Amniotic stem cell (primary cell): ENCODE measurements around the gene AKNA.

Experiments used
- DNase-seq: peaks from one replicate; lab custom pipeline; 2025; lab: John Stamatoyannopoulos, UW

Gene AKNA, protein sequence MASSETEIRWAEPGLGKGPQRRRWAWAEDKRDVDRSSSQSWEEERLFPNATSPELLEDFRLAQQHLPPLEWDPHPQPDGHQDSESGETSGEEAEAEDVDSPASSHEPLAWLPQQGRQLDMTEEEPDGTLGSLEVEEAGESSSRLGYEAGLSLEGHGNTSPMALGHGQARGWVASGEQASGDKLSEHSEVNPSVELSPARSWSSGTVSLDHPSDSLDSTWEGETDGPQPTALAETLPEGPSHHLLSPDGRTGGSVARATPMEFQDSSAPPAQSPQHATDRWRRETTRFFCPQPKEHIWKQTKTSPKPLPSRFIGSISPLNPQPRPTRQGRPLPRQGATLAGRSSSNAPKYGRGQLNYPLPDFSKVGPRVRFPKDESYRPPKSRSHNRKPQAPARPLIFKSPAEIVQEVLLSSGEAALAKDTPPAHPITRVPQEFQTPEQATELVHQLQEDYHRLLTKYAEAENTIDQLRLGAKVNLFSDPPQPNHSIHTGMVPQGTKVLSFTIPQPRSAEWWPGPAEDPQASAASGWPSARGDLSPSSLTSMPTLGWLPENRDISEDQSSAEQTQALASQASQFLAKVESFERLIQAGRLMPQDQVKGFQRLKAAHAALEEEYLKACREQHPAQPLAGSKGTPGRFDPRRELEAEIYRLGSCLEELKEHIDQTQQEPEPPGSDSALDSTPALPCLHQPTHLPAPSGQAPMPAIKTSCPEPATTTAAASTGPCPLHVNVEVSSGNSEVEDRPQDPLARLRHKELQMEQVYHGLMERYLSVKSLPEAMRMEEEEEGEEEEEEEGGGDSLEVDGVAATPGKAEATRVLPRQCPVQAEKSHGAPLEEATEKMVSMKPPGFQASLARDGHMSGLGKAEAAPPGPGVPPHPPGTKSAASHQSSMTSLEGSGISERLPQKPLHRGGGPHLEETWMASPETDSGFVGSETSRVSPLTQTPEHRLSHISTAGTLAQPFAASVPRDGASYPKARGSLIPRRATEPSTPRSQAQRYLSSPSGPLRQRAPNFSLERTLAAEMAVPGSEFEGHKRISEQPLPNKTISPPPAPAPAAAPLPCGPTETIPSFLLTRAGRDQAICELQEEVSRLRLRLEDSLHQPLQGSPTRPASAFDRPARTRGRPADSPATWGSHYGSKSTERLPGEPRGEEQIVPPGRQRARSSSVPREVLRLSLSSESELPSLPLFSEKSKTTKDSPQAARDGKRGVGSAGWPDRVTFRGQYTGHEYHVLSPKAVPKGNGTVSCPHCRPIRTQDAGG (N-terminal part only)

DNA sequence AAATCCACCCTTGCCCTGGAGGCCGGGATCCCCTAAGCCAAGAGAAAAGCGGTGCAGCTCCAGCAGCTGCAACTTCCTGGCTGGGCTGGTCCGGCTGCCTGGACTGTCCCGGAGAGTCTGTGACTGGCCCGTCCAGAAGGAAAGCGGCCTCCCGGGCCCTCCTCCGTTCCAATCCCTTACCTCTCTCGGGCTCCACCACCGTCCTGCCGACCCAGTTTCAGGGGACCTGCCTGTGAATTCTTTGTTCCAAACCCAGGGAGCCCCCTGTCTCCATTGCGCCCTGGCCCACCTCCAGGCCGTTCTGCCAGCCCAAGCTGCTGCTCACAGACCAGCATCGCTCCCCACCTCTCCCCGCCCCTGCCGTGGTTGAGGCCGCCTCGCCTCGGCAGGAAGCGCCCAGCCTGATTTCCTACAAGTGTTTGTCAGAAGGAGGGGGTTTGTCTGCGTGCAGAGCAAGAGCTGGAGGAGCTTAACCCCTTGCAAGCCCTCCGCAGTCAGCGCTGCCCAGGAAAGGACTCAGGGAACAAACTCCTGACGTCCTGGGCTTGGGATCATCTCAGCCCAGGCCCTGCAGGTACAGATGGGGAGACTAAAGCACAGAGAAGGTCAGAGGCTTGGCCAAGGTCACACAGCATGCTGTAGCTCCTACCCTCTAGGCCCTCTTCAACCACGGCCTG lies at the start of gene AKNA:
Gene AKNA (minus strand): TSS at position 303 of the 677 bp plus-strand sequence. CDS start 6,649 bp downstream, outside the sequence.
- DNase-seq = peak; percentile 57

DNA sequence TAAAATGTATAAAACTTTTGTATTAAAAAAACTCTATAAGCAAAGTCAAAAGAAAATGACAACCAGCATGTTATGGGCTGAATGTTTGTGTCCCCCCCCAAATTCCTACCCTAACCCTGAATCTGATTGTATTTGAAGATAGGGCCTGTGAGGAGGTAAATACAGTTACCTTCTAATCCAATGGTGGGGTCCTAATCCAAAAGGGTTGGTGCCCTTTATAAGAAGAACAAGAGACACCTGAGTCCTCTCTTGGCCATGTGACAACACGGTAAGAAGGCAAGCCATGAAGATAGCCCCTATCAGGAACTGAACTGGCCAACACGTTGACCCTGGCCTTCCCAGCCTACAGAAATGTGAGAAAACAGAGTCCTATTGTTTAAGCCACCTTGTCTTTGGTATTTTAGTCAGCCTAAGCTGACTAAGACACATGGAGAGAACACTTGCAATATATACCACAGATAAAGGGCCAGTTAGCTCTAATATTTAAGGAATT lies 49.7 kb upstream of the AKNA start:
- DNase-seq = no peak

DNA sequence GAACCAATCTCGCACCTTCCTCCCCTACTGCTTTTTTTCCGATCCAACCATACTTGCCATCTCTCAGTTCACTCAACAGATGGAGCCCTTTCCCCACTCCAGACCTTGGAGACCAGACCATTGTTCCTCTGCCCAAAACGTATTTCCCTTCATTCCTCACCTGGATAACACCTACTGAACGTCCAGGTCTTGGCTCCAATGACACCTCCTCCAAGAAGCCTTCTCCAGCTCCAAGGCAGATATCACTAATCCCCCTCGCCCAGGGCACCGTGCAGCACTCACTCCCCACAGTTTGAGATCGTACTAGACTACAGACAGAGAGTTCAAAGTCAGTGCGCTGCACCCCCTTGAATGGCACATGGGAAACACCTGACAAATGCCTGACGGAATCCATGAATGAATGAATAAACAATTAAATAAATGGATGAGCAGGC lies 47.1 kb upstream of the AKNA start:
- DNase-seq = no peak

DNA sequence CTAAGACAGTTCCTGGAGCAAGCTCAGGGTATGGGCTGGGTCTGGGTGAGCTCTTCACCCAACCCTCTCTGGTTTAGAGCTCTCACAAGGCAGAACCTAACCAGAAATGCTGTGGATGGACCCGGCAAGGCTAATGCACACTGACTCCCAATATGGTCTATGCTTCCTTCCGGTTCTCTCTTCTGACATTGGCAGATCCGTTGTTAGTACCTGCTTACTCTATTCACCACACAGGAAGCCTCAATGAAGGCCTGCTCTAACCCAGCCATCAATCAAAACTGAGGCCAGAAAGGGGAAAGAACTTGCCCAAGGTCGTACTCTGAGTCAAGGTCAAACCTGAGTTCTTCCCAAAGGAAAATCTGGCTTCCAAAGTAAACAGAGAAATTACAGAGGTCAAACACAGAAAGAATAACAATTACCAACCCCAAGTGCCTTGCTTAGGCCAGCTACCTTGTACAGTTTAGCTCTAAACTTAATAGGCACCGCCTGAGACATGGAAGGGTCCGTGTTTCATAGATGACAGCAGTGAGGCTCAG lies 46.0 kb upstream of the AKNA start:
- DNase-seq = no peak

DNA sequence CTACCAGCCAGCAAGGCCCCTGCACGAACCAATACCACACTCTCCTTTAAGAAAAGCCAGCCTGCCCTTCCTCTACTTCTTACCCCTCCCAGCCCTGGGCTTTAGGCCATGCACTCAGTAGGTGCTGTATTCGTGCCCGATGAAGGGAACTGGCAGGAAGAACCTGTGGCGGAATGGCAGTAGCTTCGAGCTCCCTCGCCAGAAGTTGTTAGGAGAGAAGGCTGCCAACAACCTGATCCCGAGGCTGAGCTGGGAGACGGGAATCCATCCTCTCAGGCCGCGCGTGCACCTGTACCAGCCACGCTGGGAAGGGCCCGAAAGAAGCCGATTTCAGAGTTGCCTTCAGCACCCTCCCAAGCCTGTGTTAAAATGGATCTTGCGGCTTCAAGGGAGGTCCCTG lies 45.3 kb upstream of the AKNA start:
- no peak for DNase-seq

DNA sequence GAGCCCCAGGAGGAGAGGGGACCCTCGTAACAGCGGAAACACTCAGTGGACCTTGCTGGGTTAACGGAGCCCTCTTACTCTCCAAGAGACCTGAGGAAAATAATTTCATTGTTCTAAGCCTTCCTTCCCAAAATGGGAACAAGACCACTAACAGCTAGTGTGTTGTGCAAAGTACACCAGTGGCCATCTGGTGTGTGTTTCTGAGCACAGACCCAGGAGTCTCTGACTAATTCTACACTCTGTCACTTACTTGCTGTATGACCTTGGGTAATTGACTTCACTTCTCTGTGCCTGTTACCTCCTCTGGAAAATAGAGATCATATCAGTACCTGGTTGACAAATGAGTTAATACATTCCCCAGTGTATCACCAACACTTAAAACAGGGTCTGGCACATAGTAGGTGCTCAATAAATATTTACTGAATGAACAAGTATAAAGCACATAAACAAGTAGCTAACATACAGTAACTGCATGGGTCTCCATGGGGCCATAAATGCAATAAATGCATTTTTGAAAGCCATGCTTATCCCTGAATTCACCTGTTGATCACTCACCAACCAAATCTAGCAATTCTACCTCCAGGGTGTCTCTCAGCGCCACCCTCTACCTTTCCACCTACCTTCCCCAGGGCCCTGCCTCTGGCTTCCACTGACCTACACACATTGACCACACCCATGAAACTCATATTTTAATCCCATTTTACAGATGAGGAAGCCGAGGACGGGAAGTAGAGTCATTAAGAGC lies 44.7 kb upstream of the AKNA start:
- DNase-seq = no peak

DNA sequence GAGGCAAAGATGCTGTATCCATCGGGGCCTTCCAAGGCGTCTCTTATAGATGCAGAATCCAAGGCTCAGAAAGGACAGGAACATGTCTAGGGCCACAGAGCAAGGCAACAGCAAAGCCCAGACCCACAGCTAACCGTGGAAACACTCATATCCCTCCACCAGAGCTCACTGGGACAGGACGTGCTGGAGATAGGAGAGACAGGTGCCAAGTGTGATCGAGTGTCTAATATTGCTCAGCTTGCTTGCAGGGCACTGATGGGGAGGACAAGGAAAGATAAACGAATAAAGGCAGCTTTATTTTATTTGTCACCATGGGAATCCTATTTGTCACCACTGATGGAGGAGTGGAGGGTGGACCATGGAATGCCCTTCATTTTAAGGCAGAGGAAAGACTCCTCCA lies 44.0 kb upstream of the AKNA start:
- DNase-seq = no peak

DNA sequence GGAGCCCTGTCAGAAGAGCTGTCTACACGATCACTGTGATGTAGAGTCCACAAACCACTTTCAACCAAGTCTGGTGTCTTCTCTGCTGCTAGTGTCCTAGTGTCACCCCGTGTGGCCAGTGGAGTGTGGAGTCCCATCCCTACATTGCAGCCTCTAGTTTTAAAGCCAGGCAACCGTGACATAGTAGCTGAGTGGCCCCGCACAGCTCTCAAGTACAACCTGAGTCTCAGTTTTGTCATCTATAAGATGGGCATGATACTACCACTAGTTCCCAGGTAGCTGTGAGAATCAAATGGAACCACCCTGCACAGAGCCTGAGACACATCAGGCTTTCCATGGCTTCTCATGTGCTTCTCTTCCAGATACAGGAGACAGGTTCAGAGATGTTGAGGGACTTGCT lies 43.2 kb upstream of the AKNA start:
- no peak for DNase-seq

DNA sequence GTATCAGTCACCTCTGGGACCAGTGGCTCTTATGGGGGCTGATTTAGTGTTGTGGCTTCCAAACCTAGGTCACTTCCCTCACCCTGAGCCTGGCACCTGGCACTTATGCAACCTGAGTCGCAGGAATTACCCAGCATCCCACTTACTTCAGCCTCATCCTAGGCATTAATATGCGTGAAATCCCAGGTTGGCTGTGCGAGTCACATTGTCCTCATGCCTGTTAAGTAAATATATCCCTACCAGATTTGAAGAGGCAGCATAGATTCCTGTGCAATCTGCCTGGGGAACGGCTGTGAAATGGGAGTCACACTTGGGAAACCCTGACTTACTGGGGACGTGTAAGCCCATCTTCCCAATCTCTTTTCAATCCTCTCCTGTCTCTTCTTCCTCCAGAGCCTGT lies 42.7 kb upstream of the AKNA start:
- no peak for DNase-seq

DNA sequence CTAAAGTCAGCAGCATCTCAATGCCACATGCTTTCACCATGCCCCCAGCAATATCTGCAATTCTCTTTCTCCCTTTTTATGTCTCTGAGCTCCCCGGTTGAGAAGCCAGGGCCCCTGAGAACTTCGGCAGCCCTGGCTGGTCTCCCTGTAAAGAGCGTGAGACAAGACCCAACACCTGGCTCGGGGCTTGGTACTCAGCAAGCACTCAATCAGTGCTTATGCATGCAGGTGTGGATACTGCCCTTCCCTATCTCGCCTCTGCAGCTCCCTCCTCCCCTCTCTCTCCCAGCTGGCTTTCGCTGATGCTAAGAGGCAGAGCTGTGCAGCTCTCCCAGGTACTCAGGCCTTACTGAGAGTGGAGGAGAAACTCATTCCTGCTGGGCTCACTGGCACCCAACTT lies 41.7 kb upstream of the AKNA start:
- DNase-seq = no peak

DNA sequence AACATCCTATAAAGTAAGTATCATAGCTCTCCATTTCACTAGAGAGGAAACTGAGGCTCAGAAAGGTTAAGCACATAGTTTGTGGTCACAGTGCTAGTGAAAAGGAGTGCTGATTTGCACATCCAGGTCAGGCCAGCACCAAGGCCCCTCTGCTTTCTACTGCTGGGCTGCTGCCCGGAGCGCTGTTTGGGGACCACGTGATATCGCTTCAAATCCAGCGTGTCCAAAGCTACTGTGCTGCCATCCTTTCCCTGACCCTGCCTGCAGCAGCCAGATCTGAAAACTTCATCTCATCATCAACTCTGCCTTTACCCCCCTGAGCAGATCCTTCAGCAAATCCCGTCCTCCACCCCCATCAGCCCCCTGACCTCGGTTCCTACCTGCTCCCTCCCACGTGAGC lies 40.7 kb upstream of the AKNA start:
- no peak for DNase-seq

DNA sequence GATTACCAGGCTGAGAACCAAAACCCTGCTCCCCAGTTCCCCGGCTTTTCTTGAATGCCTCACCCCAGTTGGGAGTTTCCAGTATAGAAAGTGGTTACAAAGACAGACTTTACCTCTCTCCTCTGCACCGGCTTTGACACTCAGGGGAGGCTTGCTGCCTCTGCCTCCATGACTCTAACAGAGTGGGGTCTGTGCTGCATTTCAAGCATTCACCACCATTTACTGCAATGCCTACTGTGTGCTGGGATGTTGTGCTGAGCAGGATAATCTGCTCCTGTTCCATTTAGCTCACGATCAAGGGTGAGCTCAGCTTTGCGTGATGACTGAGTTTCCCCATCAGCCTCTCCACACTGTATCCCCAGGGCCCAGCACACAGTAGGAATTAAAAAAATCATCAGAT lies 39.9 kb upstream of the AKNA start:
- no peak for DNase-seq

DNA sequence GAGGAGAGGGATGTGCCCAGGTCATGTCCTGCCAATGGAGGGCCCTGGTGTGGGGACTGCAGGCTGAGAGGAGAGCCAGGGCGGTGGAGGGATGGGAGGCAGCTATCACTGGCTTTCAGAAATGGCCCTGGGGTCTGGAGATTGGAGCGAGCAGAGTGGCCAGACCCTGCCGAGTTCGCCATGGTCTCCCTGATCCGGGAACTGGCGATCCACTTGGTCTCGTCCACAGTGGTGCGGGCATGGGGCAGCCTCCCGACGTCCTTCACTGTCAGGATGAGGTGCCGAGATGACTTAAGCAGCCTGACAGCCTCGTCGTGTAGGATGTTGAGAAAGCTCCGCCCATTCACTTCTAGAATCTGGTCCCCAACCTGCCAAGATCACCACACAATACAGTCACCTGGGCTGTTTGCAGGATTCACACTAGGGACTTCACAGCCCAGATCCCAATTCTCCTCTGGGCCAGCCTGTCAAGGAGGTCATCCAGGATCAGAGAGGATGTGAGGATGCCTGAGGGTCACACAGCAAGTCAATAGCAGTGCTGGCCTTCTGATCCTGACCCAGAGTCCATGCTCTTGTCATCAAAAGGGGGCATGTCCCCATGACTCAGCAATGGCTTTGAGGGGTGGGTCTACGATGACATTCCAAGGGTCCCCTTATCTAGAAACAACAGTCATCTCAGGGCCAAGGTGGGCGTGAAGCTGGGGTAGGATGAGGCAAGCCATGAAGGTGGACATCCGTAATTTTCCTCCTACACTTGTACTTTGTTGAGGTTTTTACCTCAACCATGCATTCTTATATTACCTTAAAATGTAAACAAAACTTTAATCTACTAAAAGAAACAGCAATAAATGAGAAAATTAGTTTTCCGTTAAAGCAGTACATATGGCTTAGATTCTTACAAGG lies 38.5 kb upstream of the AKNA start:
- DNase-seq = no peak

DNA sequence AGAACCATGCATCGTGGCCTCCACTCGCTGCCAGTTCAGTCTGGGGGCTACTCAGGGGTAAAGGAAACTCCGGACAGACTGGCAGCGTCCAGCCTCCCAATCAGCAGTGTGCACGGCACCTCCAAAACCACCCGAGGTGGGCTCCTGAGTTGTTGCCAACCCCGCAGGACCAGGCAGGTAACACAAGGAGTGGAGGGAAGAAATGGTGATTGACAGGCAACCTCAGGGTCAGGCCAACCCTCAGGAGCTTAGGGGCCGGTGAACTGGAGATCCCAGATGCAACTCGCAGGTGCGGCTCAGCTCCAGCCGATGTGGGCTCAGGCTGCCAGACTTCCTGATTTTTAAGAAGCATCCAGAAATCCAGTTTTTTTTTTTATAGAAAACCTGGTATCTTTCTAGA lies 37.3 kb upstream of the AKNA start:
- DNase-seq = no peak

DNA sequence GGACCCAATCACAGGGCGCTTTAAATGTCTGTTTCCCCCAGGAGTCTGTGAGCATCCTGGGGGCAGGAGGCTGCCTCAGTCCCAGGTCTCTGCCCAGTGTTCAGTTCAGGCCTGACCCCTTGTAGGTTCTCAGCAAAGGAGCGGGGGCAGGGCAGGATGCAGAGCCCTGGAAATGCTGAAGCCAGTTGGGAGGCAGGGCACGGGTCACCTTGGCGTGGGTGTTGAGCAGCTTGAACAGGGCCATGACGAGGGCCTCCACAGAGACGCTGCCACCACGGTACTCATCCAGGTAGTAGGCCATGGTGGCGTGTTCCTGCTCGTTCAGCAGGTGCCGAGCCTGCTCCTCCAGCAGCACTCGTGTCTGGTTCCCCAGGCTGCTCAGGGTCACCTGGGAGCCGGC lies 36.3 kb upstream of the AKNA start:
- no peak for DNase-seq

DNA sequence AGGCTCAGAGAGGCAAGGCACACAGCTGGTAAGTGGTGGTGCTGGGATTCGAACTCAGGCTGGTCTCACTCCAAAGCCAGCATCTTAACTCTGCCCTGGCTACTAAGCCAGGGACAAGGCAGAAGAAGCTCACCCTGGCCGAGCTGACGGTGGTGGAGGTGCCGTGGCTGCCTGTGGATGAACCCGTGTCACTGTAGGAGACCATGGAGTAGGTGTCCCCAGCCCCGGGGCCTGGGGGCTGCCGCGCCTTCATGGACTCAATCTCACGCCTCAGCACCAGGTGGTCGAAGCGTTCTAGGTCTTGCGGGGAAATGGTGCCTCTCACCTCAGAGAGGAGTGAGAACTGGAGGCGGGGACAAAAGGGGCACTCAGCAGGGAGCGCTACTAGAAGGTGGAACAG lies 35.4 kb upstream of the AKNA start:
- no peak for DNase-seq

DNA sequence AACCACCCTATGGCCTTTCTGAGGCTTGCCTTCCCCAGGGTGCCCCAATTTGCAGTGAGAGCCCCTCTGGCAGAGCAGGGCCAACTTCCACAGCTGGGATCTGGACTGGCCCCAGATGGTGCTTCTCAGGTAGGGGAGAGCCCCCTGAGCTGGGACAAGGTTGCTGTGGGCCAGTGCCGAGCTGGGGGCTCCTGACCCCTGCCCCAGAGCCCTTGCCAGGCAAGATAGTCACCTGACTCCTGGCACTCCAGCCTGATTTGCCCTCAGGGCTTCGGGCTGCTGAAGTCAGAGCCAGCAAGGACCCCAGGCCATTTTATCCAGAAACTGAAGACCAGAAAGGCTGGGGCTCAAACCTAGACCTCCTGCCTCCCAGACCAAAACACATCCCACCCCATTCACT lies 33.4 kb upstream of the AKNA start:
- no peak for DNase-seq

DNA sequence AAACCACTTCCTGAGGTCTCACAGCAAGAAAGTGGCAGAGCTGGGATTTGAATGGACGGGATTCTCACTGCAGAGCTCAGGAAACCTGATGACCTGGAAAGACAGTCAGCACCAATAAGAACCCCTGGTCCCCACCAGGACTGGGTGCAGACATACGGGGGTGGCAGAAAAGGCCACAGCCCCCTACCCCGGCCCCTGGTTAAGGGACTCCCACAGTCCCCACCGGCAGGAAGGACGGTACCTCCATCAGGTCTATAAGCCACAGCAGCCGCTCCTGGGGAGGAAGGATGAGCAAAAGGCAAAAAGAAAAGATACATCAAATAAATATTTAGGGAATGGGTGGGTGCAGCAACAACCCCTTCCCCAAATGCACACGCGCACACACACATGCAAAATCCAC lies 32.0 kb upstream of the AKNA start:
- DNase-seq = no peak

DNA sequence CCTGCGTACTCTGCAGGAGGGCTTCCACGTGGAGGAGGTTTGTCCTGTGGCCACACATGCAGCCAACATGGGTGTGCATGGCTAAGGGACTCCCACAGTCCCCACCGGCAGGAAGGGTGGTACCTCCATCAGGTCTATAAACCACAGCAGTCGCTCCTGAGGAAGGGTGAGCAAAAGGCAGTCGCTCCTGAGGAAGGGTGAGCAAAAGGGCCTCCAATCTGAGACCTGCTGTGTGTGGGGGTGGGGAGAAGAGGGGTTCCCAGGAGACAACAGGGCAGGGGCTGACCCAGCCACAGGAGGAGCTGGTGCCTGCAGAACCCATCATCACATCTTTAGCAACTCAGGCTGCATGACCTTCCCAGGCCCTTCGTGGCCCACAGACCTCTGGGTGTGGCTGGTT lies 30.3 kb upstream of the AKNA start:
- DNase-seq = no peak

DNA sequence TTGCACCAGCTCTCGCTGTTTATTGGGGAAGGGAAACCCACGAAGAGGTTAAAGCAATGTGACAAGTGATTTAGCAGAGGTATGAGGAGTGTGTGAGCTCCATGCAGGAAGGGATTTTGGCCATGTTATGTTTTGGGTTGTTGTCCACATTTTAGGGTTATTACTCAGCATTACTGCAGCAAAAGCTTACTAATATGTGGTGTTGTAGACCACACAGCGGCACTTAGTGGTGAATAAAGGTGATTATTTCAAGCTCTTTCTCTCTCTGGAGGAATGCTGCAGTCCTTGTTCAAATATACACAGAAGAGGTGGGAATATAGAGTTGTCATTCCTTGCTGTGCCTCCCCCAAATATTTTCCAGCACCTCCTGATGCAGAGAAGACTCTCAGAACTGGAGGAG lies 29.7 kb upstream of the AKNA start:
- peak; percentile 48 for DNase-seq
